MCF 10A (cell line): ENCODE data around the gene NMT2. TPM values are rescaled to one million over a fixed set of nuclear protein-coding genes. Genes with fewer than 3 reads are reported as not detected.
"Not testable (repeated sequence)": the region's sequence is repeated elsewhere in the genome, so short reads cannot be mapped to it uniquely, and the experiment has no call there.

Source experiments
- BruUV-seq: library from RNA; stranded (reverse); fragments of 400-500 nt; replicated peaks from 2 replicates; lab custom pipeline; 2021; lab: Mats Ljungman, UMichigan
- CTCF ChIA-PET: fragments of 300-600 bp; sonication (Branson Sonifier 250); formaldehyde crosslinking; extraction: SDS; loops from one replicate; lab custom pipeline; 2021; ENCODE audit warnings: antibody characterized with exemption, inconsistent platforms; lab: Yijun Ruan, JAX
- POLR2A ChIA-PET: fragments of 300-600, 350-650 bp; sonication (Branson Sonifier 250); formaldehyde crosslinking; extraction: SDS; loops from one replicate; lab custom pipeline; 2020; ENCODE audit warnings: antibody characterized with exemption, inconsistent platforms; lab: Yijun Ruan, JAX
- DNase-seq: peaks from one replicate; pipeline ENCODE4 v3.0.0-alpha.2; 2018; ENCODE audit not compliant: unreplicated experiment
- H3K27ac Mint-ChIP-seq: one replicate; pipeline ENCODE4 v1.8.0; 2022; ENCODE audit warnings: mild to moderate bottlenecking, low read depth, mixed read lengths; ENCODE audit not compliant: unreplicated experiment
- H3K27me3 Mint-ChIP-seq: one replicate; pipeline ENCODE4 v1.8.0; 2022; ENCODE audit warnings: mixed read lengths; ENCODE audit not compliant: insufficient read depth, unreplicated experiment
- H3K36me3 Mint-ChIP-seq: one replicate; pipeline ENCODE4 v1.8.0; 2022; ENCODE audit warnings: mild to moderate bottlenecking, moderate library complexity, mixed read lengths; ENCODE audit not compliant: insufficient read depth, unreplicated experiment
- H3K4me1 Mint-ChIP-seq: one replicate; pipeline ENCODE4 v1.8.0; 2022; ENCODE audit warnings: mixed read lengths; ENCODE audit not compliant: insufficient read depth, unreplicated experiment
- H3K4me3 Mint-ChIP-seq: one replicate; pipeline ENCODE4 v1.8.0; 2022; ENCODE audit warnings: mild to moderate bottlenecking, moderate library complexity, mixed read lengths; ENCODE audit not compliant: unreplicated experiment
- H3K9me3 Mint-ChIP-seq: one replicate; pipeline ENCODE4 v1.8.0; 2022; ENCODE audit warnings: mixed read lengths; ENCODE audit not compliant: unreplicated experiment
- CTCF ChIP-seq: fragments of 200-600 bp; IDR thresholded peaks from one replicate; pipeline ENCODE4 v1.8.0; 2022; ENCODE audit warnings: antibody characterized with exemption, mild to moderate bottlenecking; ENCODE audit not compliant: unreplicated experiment
- intact Hi-C: fragments of 100-400 bp; cut with micrococcal nuclease; formaldehyde crosslinking; loops from 2 replicates; pipeline ENCODE4 v1.14.1; 2022
- total RNA-seq: library from RNA; stranded (reverse); gene quantifications from 2 replicates; pipeline ENCODE4 v1.2.3, GENCODE V29; 2022

Gene NMT2
- total RNA-seq, 1 experiment from 2014 or later = 9.6 TPM

GRCh38 chr10:15211464-15211979 is 43.0 kb upstream of the NMT2 start:
- H3K27ac Mint-ChIP-seq = peak overlapping the region; percentile 27
- DNase-seq = peak; percentile 59
- H3K27me3 Mint-ChIP-seq = no peaks in the 10 kb centered on the region
- peaks cover 5% of the 10 kb centered on the region for H3K4me1 Mint-ChIP-seq
- ChIA-PET POLR2A (interaction anchor here (0.6 kb wide), 1 partner anchor 42 kb away, joined by 3 read pairs; no protein-coding TSS in a partner anchor), CTCF (interaction anchor here (0.8 to 1.2 kb wide), 7 partner anchors 10 to 143 kb away, joined by 3 to 4 read pairs (median 3); no protein-coding TSS in a partner anchor)
- intact Hi-C loops = no loop called here
- H3K9me3 Mint-ChIP-seq = peaks cover 4% of the 10 kb centered on the region
- no peak overlapping the region for H3K4me3 Mint-ChIP-seq
- no TSS peak for BruUV-seq
- TF ChIP-seq CTCF = no peak
- H3K36me3 Mint-ChIP-seq = no peaks in the 10 kb centered on the region

- no TSS peak for BruUV-seq
- no peaks in the 10 kb centered on the region for H3K36me3 Mint-ChIP-seq
- peaks cover 5% of the 10 kb centered on the region for H3K4me1 Mint-ChIP-seq
- no peak overlapping the region for H3K27ac Mint-ChIP-seq
- H3K4me3 Mint-ChIP-seq = no peak overlapping the region
- no peak for DNase-seq
- no peaks in the 10 kb centered on the region for H3K27me3 Mint-ChIP-seq
- ChIA-PET POLR2A (no interaction called here), CTCF (interaction anchor here (0.5 to 1.2 kb wide), 11 partner anchors 9 to 878 kb away, joined by 3 to 4 read pairs (median 3); partner anchors contain the start of gene FAM171A1)
- TF ChIP-seq CTCF = no peak
- intact Hi-C loops = loop anchor here (1.0 kb wide), 1 partner anchor 161 kb away; the partner anchor contains the start of gene FAM171A1
- H3K9me3 Mint-ChIP-seq = peaks cover 4% of the 10 kb centered on the region
Observed at GRCh38 chr10:15210521-15210920, 42.0 kb upstream of the NMT2 start.

- DNase-seq = peak; percentile 78
- no TSS peak for BruUV-seq
- peak; percentile 66 for TF ChIP-seq CTCF
- intact Hi-C loops = loop anchor here (1.0 kb wide), 1 partner anchor 161 kb away; the partner anchor contains the start of gene FAM171A1
- H3K36me3 Mint-ChIP-seq = no peaks in the 10 kb centered on the region
- no peaks in the 10 kb centered on the region for H3K27me3 Mint-ChIP-seq
- POLR2A ChIA-PET = no interaction called here
- no peak overlapping the region for H3K27ac Mint-ChIP-seq
- no peak overlapping the region for H3K4me3 Mint-ChIP-seq
- H3K4me1 Mint-ChIP-seq = peaks cover 5% of the 10 kb centered on the region
- CTCF ChIA-PET = interaction anchor here (0.6 to 1.3 kb wide), 10 partner anchors 8 to 155 kb away, joined by 3 to 7 read pairs (median 4); no protein-coding TSS in a partner anchor
- peaks cover 4% of the 10 kb centered on the region for H3K9me3 Mint-ChIP-seq
Observed at GRCh38 chr10:15209827-15210509, 41.5 kb upstream of the NMT2 start.

DNA sequence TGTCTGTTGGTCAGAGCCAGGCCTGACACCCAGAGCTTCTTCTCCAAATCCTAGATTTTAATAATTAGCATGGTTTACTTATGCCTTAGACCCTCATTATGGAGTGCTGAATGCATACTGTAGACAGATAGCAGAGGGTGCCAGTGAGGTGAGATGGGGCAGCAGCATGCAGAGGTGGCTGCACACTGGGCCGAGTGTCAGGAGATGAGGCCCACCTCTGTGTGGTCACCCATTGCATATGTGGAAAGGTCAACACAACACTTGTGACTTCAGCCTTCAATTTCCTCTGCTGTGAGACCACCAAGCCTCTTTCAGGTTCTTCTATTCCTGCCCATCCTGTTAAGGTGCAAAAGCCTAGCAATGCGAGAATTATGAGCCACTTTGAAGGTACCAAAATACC is 39.7 kb upstream of the NMT2 start:
- intact Hi-C loops = no loop called here
- DNase-seq = no peak
- H3K4me3 Mint-ChIP-seq = no peak overlapping the region
- peaks cover 5% of the 10 kb centered on the region for H3K4me1 Mint-ChIP-seq
- no peak for TF ChIP-seq CTCF
- H3K9me3 Mint-ChIP-seq = peaks cover 4% of the 10 kb centered on the region
- H3K27me3 Mint-ChIP-seq = no peaks in the 10 kb centered on the region
- ChIA-PET POLR2A (no interaction called here), CTCF (interaction anchor here (1.1 kb wide), 1 partner anchor 49 kb away, joined by 4 read pairs; no protein-coding TSS in a partner anchor)
- no peak overlapping the region for H3K27ac Mint-ChIP-seq
- H3K36me3 Mint-ChIP-seq = no peaks in the 10 kb centered on the region
- no TSS peak for BruUV-seq

DNA sequence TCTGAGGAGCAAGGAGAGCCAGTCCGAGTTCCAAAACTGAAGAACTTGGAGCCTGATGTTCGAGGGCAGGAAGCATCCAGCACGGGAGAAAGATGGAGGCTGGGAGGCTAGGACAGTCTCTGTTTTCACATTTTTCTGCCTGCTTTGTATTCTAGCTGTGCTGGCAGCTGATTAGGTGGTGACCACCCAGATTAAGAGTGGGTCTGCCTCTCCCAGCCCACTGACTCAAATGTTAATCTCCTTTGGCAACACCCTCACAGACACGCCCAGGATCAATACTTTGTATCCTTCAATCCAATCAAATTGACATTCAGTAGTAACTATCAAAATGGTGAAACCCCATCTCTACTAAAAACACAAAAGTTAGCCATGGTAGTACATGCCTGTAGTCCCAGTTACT is 38.9 kb upstream of the NMT2 start:
- H3K9me3 Mint-ChIP-seq, POLR2A ChIA-PET, CTCF ChIA-PET, H3K36me3 Mint-ChIP-seq, H3K27ac Mint-ChIP-seq, BruUV-seq, H3K4me1 Mint-ChIP-seq, DNase-seq, H3K27me3 Mint-ChIP-seq, H3K4me3 Mint-ChIP-seq, intact Hi-C loops: not testable (repeated sequence)
